Epithelial cell of proximal tubule (primary cell): ENCODE data around the gene ETS1. TPM values are rescaled to one million over a fixed set of nuclear protein-coding genes. Genes with fewer than 3 reads are reported as not detected.

Experiments
- DNase-seq: peaks from one replicate; pipeline ENCODE4 v3.0.0-alpha.2; 2011; ENCODE audit warnings: low read depth
- H3K4me3 ChIP-seq: 2 replicates; pipeline ENCODE4 v1.5.1; 2011; ENCODE audit warnings: low read depth, mild to moderate bottlenecking, low read length
- total RNA-seq: library from RNA; depleted of rRNA; stranded (reverse); fragments of >200 nt; gene quantifications from 2 replicates; pipeline ENCODE4 v1.2.3, GENCODE V29; 2015
- TF ChIP-seq, protein P1 (sequence below): conservative IDR thresholded peaks from 2 replicates; pipeline ENCODE4 v1.5.1; 2012; ENCODE audit warnings: low read depth, mild to moderate bottlenecking, low read length

The ETS1 gene
- total RNA-seq, 1 donor from 2014 or later = 76.5 TPM

DNA sequence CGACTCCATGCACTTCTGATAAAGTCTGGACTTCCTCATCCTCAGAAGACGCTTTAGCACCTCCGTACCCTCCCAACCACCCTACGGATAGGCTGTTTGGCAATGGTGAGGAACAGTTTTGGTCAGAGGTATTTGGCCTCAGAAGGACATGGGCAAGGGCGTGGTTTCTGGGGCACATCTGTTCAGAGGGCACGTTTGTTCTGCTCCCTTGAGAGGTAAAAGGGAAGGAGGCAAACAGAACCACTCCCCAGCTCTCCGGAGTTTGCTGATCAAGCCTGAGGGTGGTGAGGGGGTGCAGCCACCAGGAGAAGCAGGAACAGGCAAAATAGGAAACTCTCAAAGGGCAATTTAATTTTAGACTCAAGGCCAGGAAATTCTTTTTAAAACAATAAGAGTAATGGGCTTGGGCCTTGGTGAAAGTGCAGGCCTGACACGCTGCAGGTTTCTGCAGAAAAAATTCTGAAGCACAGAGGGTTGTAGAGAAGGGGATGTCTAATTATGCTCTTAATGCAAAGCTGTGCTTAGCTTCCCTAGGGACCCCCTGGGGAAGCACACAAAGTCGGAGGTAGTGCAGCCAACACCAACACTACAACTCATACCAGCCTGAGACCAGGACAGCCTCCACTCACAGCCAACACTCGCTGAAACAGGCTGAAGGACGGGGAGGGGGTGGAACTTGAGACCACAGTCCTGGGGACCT, 23.3 kb downstream of the ETS1 start:
- DNase-seq = no peak
- H3K4me3 ChIP-seq = no peak overlapping the region
- TF ChIP-seq, protein P1, sequence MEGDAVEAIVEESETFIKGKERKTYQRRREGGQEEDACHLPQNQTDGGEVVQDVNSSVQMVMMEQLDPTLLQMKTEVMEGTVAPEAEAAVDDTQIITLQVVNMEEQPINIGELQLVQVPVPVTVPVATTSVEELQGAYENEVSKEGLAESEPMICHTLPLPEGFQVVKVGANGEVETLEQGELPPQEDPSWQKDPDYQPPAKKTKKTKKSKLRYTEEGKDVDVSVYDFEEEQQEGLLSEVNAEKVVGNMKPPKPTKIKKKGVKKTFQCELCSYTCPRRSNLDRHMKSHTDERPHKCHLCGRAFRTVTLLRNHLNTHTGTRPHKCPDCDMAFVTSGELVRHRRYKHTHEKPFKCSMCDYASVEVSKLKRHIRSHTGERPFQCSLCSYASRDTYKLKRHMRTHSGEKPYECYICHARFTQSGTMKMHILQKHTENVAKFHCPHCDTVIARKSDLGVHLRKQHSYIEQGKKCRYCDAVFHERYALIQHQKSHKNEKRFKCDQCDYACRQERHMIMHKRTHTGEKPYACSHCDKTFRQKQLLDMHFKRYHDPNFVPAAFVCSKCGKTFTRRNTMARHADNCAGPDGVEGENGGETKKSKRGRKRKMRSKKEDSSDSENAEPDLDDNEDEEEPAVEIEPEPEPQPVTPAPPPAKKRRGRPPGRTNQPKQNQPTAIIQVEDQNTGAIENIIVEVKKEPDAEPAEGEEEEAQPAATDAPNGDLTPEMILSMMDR = no peak

DNA sequence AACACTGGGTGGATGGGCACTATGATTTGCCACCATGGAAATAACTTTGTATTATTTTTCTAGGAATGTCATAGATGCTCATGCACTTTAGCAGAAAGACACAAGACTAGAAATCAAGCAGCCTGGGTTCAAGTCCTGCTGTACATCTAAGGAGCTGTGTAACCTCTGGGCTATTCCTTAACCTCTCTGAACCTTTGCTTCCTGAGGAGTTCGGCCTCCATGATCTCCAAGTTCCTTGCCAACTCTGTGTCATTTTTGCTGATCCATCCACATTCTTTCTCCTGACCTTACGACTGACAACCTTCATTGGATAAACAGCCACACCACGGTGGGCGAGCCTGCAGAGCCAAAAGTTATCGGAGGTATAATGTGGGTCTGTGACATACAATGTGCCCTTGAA, 24.1 kb downstream of the ETS1 start:
- no peak overlapping the region for H3K4me3 ChIP-seq
- TF ChIP-seq, protein P1 = no peak

DNA sequence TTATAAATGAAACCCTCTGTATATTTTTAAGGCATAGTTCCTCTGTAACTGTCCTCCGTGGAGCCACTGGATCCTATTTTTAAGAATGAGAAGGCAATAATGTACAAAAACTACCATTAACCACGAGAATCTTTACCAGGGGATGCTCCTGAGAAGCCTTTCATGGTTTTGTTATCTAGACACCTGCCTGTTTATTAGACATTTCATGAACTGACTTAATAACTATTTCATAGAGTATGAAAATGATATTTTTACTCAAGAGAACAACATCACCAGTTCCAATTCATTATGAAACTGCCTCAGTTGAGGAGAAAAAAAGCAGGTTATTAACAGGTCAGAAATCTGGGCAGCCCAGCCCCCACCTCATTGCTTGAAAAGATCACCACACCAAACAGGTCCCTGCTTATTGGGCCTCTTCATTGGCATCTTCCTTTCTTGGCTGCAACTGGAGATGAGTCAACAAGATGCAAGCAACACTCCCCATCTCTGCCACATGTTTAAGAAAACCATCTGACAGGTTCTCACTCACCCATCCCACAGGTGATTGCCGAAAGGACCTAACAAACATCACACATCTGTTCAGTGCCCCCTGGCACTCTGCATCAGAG, 27.8 kb downstream of the ETS1 start:
- TF ChIP-seq, protein P1 = no peak
- no peak overlapping the region for H3K4me3 ChIP-seq
- no peak for DNase-seq

More for the DNA sequence above, 24.1 kb downstream of the ETS1 start:
- no peak for DNase-seq

DNA sequence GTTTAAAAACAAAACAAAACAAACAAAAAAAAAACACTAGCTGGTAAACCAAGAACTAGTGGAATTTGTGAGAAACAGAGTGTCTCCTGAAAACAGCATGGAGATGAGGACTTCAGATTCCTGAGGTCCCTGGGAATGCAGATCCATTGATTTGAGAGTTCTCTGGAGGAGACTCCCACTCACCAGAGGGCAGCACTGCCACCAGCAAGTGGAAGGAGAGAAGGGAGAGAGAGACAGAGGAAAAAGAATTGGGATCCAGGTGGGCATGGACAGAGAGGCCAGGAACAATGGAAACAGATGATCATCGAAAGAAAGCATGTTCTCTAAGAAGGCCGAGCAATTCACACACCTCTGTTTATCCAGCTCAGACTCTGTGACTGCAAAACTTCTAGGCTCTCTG, 31.8 kb downstream of the ETS1 start:
- no peak for DNase-seq
- H3K4me3 ChIP-seq = no peak overlapping the region
- TF ChIP-seq, protein P1 = peak; percentile 68

DNA sequence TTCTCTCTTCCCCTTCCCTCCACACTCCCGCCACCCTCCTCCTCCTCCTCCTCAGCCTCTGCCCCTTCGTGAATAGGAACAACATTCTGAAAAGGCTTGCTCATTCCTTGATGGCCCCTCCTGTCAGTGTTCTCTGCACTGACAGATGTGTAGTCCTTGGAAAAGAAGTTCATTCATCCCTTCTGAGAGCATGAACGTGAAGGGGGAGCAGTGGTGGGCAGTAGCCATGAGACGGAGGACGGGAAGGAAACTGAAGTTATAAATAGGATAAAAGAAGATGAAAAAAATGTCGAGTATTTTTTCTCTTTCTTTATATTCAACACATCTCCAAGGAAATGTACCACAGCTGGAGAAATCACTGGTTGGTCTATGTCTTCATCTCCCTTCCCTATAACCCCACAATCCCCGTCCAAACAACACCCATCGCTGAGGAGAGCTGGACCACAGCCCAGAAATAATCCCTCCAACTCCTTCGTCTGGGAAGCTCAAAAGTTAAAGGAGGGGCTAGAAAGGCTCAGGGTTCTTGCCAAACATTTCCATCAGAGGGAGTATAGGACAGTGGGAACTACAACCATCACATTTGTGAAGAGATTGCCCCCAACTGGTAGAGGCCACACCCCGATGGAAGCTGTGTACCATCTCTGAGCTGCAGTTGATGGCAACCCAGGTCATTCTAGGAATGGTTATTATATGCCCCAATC, 33.5 kb downstream of the ETS1 start:
- H3K4me3 ChIP-seq = no peak overlapping the region
- no peak for DNase-seq
- TF ChIP-seq, protein P1 = peak; percentile 28

DNA sequence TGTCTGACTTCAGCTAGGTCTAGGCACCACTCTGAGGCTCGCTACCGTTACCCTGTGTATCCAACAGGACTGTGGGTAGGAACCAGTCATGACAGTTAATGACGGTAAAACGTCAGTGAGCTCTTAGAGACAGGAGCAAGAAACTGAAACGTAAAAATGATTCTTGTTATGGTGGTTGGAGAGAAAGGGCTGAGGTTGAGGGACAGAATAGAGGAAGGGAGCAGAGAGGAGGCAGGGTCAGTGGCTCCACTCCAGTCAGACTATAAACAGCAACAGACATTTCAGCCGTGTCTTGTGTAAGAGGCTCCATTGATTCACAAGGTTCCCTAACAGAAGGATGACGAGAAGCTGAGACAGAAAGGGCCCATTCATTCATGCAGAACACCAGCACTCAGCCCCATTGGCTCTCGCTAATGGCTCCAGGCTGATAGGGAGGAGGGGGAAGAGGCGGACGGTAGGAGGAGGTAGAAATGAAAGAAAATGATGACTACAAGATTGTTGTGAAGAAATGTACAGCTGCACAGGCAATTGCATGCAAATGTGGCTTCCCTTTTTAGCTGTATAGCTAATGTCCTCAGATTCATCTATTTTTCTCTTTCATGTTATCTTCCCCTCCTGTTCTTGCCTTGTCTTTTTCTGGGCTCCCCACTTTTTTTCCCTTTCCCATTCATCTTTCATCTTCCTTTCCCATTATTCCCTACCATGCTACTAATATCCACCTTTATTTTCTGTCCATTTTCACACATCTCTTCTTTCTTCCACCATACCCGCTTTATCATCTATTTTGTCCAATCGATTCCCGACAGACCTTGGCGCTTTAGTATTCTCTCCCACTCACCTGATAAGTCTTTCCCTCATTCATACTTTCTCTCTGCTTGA, 34.3 kb downstream of the ETS1 start:
- TF ChIP-seq, protein P1 = no peak
- DNase-seq = peak; percentile 88
- H3K4me3 ChIP-seq = no peak overlapping the region
